ENCODE data around the gene MXRA5. TPM values are rescaled to one million over a fixed set of nuclear protein-coding genes. Genes with fewer than 3 reads are reported as not detected.

MXRA5 gene
- total RNA-seq, 2 donors from 2014 or later: 1.9 to 4.6 TPM

GRCh38 chrX:3263681-3264126, 82.7 kb downstream of the MXRA5 start:
- DNase-seq (no peak), ATAC-seq (no peak)
- intact Hi-C loops (cut with DNase I, micrococcal nuclease): no loop called here

- intact Hi-C loops (cut with DNase I, micrococcal nuclease): no loop called here
- DNase-seq (no peak), ATAC-seq (no peak)
These were observed 83.6 kb downstream of the MXRA5 start for GRCh38 chrX:3262901-3263300.
